Measurements from ENCODE around the gene SLF2.
A peak's percentile ranks its signal among the peaks of the same experiment; 100 is the strongest.

SLF2 gene

GRCh38 chr10:100899171-100899570, 13.6 kb upstream of the SLF2 start:
- DNase-seq = no peak

GRCh38 chr10:100901051-100901450, 11.7 kb upstream of the SLF2 start:
- no peak for DNase-seq

- no peak for DNase-seq
Measured at GRCh38 chr10:100902622-100903021, 10.1 kb upstream of the SLF2 start.

- DNase-seq = no peak
Measured at GRCh38 chr10:100904917-100905316, 7.8 kb upstream of the SLF2 start.

- DNase-seq = no peak
Measured at GRCh38 chr10:100907175-100907574, 5.6 kb upstream of the SLF2 start.

GRCh38 chr10:100907773-100908363, 4.9 kb upstream of the SLF2 start:
- DNase-seq = no peak

- DNase-seq = no peak
Measured at GRCh38 chr10:100908378-100908777, 4.4 kb upstream of the SLF2 start.

GRCh38 chr10:100909501-100910263, 3.1 kb upstream of the SLF2 start:
- no peak for DNase-seq

GRCh38 chr10:100911472-100911871, 1.3 kb upstream of the SLF2 start:
- DNase-seq = no peak

- DNase-seq = no peak
Measured at GRCh38 chr10:100912013-100912604, 654 bp upstream of the SLF2 start.

- no peak for DNase-seq
Measured at GRCh38 chr10:100913470-100913865, 705 bp downstream of the SLF2 start.

GRCh38 chr10:100917071-100917470, 4.3 kb downstream of the SLF2 start:
- DNase-seq = no peak

- DNase-seq = no peak
Measured at GRCh38 chr10:100923580-100923979, 10.8 kb downstream of the SLF2 start.

GRCh38 chr10:100927266-100927665, 14.5 kb downstream of the SLF2 start:
- DNase-seq = no peak

- DNase-seq = no peak
Measured at GRCh38 chr10:100928039-100928438, 15.3 kb downstream of the SLF2 start.

GRCh38 chr10:100930368-100930767, 17.6 kb downstream of the SLF2 start:
- no peak for DNase-seq

GRCh38 chr10:100934084-100934659, 21.4 kb downstream of the SLF2 start:
- peak in 1 of 2 donors; percentile 14 for DNase-seq

- DNase-seq = no peak
Measured at GRCh38 chr10:100939763-100940344, 27.1 kb downstream of the SLF2 start.

- no peak for DNase-seq
Measured at GRCh38 chr10:100942229-100942628, 29.5 kb downstream of the SLF2 start.

- no peak for DNase-seq
Measured at GRCh38 chr10:100943508-100943907, 30.7 kb downstream of the SLF2 start.

- DNase-seq = no peak
Measured at GRCh38 chr10:100945754-100946153, 33.0 kb downstream of the SLF2 start.

GRCh38 chr10:100948916-100949315, 36.2 kb downstream of the SLF2 start:
- DNase-seq = no peak

- DNase-seq = no peak
Measured at GRCh38 chr10:100960251-100960650, 47.5 kb downstream of the SLF2 start.
